SK-N-SH (cell line): ENCODE results near the gene ZIM2. TPM values are rescaled to one million over a fixed set of nuclear protein-coding genes. Genes with fewer than 3 reads are reported as not detected.

Source experiments
- CTCF ChIA-PET: fragments of 300-600, 350-600 bp; formaldehyde crosslinking; extraction: SDS; loops from one replicate; lab custom pipeline; 2021; lab: Yijun Ruan, JAX
- POLR2A ChIA-PET: fragments of 350-600 bp; sonication (Branson Sonifier 250); formaldehyde crosslinking; extraction: SDS; loops from one replicate; lab custom pipeline; 2020; ENCODE audit warnings: antibody characterized with exemption, inconsistent platforms; lab: Yijun Ruan, JAX
- DNase-seq: peaks from one replicate; pipeline ENCODE4 v3.0.0; 2012
- H2AFZ ChIP-seq: fragments of 200-600 bp; sonication (generic); 2 replicates; pipeline ENCODE4 v1.8.1; 2016; ENCODE audit warnings: antibody characterized with exemption, mild to moderate bottlenecking, low read depth
- H3F3A ChIP-seq: fragments of 200-600 bp; sonication (generic); replicated peaks from 2 replicates; pipeline ENCODE3; 2016; ENCODE audit warnings: antibody characterized with exemption, mild to moderate bottlenecking; ENCODE audit not compliant: insufficient read depth
- H3K27ac ChIP-seq, 2 experiments: fragments of 200-500 bp in 1 of 2; fragments of 200-600 bp in 1 of 2; sonication (Bioruptor generic) in 1 of 2; sonication (generic), shearing (Covaris generic) in 1 of 2; 2 replicates each; pipeline versions ENCODE4 v1.5.1 to v1.6.1; 2014 to 2016; ENCODE audit warnings: low read depth in 2 of 2, inconsistent platforms in 1 of 2, low read length in 1 of 2, mild to moderate bottlenecking in 1 of 2, mixed read lengths in 1 of 2
- H3K27me3 ChIP-seq: fragments of 200-600 bp; sonication (generic), shearing (Covaris generic); 2 replicates; pipeline ENCODE4 v1.6.1; 2016; ENCODE audit warnings: mixed run types; ENCODE audit not compliant: insufficient read depth
- H3K36me3 ChIP-seq, 2 experiments: fragments of 200-500 bp in 1 of 2; fragments of 200-600 bp in 1 of 2; sonication (Bioruptor generic) in 1 of 2; sonication (generic) in 1 of 2; replicated peaks in 1 of 2; 2 replicates each; pipeline versions ENCODE3 to v1.5.1; 2014 to 2016; ENCODE audit warnings: low read length in 1 of 2, mild to moderate bottlenecking in 1 of 2; ENCODE audit not compliant: insufficient read depth in 2 of 2, control insufficient read depth in 1 of 2
- H3K4me1 ChIP-seq, 2 experiments: fragments of 200-500 bp in 1 of 2; fragments of 200-600 bp in 1 of 2; sonication (Bioruptor generic) in 1 of 2; sonication (generic), shearing (Covaris generic) in 1 of 2; 2 replicates each; pipeline versions ENCODE4 v1.5.1 to v1.6.1; 2014 to 2016; ENCODE audit warnings: low read depth in 1 of 2, low read length in 1 of 2, mixed run types in 1 of 2; ENCODE audit not compliant: insufficient read depth in 2 of 2, control insufficient read depth in 1 of 2
- H3K4me2 ChIP-seq: fragments of 200-600 bp; sonication (generic), shearing (Covaris generic); 2 replicates; pipeline ENCODE4 v1.6.1; 2017; ENCODE audit warnings: mixed run types
- H3K4me3 ChIP-seq, 2 experiments: fragments of 200-500 bp in 1 of 2; fragments of 200-600 bp in 1 of 2; sonication (Bioruptor generic) in 1 of 2; sonication (generic), shearing (Covaris generic) in 1 of 2; 2 replicates each; pipeline versions ENCODE4 v1.5.1 to v1.8.1; 2014 to 2016; ENCODE audit warnings: low read depth in 2 of 2, inconsistent platforms in 1 of 2, low read length in 1 of 2, mild to moderate bottlenecking in 1 of 2, mixed read lengths in 1 of 2, moderate library complexity in 1 of 2
- H3K79me2 ChIP-seq: fragments of 200-600 bp; sonication (generic); 2 replicates; pipeline ENCODE4 v1.8.1; 2017; ENCODE audit warnings: mild to moderate bottlenecking; ENCODE audit not compliant: insufficient read depth
- H3K9ac ChIP-seq: fragments of 200-600 bp; sonication (generic); 2 replicates; pipeline ENCODE4 v1.6.1; 2017; ENCODE audit warnings: mixed run types
- H3K9me2 ChIP-seq: fragments of 200-600 bp; sonication (generic); 2 replicates; pipeline ENCODE4 v1.6.1; 2017; ENCODE audit warnings: mixed run types
- H3K9me3 ChIP-seq: fragments of 200-600 bp; sonication (generic); 2 replicates; pipeline ENCODE4 v1.6.1; 2017; ENCODE audit warnings: mixed run types, mild to moderate bottlenecking, moderate library complexity
- H4K20me1 ChIP-seq: fragments of 200-600 bp; sonication (generic); 2 replicates; pipeline ENCODE4 v1.6.1; 2017; ENCODE audit warnings: mild to moderate bottlenecking, mixed run types; ENCODE audit not compliant: insufficient read depth
- CHD2 ChIP-seq: fragments of 150-350 bp; IDR thresholded peaks from 2 replicates; pipeline ENCODE4 v1.6.1; 2018; ENCODE audit warnings: low read length; ENCODE audit not compliant: partially characterized antibody
- ELF1 ChIP-seq: IDR thresholded peaks from 2 replicates; pipeline ENCODE4 v1.4.0; 2012
- EP300 ChIP-seq, 2 experiments: IDR thresholded peaks; 2 replicates each; pipeline versions ENCODE4 v1.4.0 to v1.6.1; 2012; ENCODE audit warnings: borderline replicate concordance in 1 of 2, low read depth in 1 of 2, low read length in 1 of 2
- FOXM1 ChIP-seq: IDR thresholded peaks from 2 replicates; pipeline ENCODE4 v1.4.0; 2012; ENCODE audit warnings: low read depth, mild to moderate bottlenecking
- GATA2 ChIP-seq: sonication (generic); formaldehyde crosslinking; IDR thresholded peaks from 2 replicates; pipeline ENCODE4 v1.5.0; 2020; ENCODE audit warnings: mild to moderate bottlenecking, missing genetic modification reagents
- JUND ChIP-seq: IDR thresholded peaks from 2 replicates; pipeline ENCODE4 v1.4.0; 2012
- NRF1 ChIP-seq: IDR thresholded peaks from 2 replicates; pipeline ENCODE4 v1.6.1; 2012; ENCODE audit warnings: low read depth, mild to moderate bottlenecking, low read length
- POLR2AphosphoS5 ChIP-seq: IDR thresholded peaks from 2 replicates; pipeline ENCODE4 v1.6.1; 2012; ENCODE audit warnings: low read depth, low read length
- RAD21 ChIP-seq: IDR thresholded peaks from 2 replicates; pipeline ENCODE4 v1.6.1; 2012; ENCODE audit warnings: mild to moderate bottlenecking, low read length
- RCOR1 ChIP-seq: fragments of 150-350 bp; IDR thresholded peaks from 2 replicates; pipeline ENCODE4 v1.6.1; 2017; ENCODE audit warnings: antibody characterized with exemption, low read length
- RFX5 ChIP-seq: IDR thresholded peaks from 2 replicates; pipeline ENCODE4 v1.6.1; 2012; ENCODE audit warnings: mild to moderate bottlenecking, improper control_type of control experiment, low read length
- RXRA ChIP-seq: IDR thresholded peaks from 2 replicates; pipeline ENCODE4 v1.4.0; 2012; ENCODE audit warnings: low read depth, mild to moderate bottlenecking, borderline replicate concordance
- SMC3 ChIP-seq: IDR thresholded peaks from 2 replicates; pipeline ENCODE4 v1.6.1; 2012; ENCODE audit warnings: low read depth, low read length, improper control_type of control experiment
- TCF12 ChIP-seq: IDR thresholded peaks from 2 replicates; pipeline ENCODE4 v1.4.0; 2012
- WGBS: methylation state at CpG from one replicate; pipeline ENCODE4 v1.1.6; 2017; ENCODE audit warnings: low lambda C conversion rate; 5-methylcytosine and 5-hydroxymethylcytosine counted together
- polyA plus RNA-seq, 3 experiments: library from polyadenylated mRNA; depleted of rRNA; stranded (reverse); fragments of >200 nt; gene quantifications; 2 replicates each; pipeline ENCODE4 v1.2.3, GENCODE V29; 2012
- TF ChIP-seq, protein P1 (sequence below): IDR thresholded peaks from 2 replicates; pipeline ENCODE4 v1.6.1; 2012; ENCODE audit warnings: mild to moderate bottlenecking, low read depth, low read length, moderate library complexity

ZIM2 gene
- polyA plus RNA-seq, 1 of the 3 experiments (the other 2 are of a cell fraction): not detected

DNA sequence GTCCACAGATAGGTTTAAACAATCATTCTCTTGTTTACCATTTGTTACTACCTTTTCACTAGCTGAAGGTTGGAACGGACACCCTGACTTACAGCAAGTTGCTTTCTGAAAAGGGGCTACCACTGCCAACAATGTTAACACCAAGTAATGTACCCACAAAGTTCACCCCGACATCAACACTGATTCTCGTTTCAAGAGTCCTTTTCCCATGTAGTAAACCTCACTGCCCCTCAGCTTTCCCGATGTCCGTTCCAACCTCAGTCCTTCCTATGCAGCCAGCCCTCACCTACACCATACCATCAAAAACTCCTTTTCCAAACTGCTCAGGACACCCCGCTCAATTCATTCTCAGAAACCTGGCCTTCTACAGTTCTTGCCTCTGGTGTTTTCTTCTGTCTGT, 29.0 kb downstream of the ZIM2 start:
- WGBS: 28% methylated on average over 6 of the region's 6 CpGs
- no peak for TF ChIP-seq RXRA
- TF ChIP-seq RCOR1: no peak
- TF ChIP-seq, protein P1, sequence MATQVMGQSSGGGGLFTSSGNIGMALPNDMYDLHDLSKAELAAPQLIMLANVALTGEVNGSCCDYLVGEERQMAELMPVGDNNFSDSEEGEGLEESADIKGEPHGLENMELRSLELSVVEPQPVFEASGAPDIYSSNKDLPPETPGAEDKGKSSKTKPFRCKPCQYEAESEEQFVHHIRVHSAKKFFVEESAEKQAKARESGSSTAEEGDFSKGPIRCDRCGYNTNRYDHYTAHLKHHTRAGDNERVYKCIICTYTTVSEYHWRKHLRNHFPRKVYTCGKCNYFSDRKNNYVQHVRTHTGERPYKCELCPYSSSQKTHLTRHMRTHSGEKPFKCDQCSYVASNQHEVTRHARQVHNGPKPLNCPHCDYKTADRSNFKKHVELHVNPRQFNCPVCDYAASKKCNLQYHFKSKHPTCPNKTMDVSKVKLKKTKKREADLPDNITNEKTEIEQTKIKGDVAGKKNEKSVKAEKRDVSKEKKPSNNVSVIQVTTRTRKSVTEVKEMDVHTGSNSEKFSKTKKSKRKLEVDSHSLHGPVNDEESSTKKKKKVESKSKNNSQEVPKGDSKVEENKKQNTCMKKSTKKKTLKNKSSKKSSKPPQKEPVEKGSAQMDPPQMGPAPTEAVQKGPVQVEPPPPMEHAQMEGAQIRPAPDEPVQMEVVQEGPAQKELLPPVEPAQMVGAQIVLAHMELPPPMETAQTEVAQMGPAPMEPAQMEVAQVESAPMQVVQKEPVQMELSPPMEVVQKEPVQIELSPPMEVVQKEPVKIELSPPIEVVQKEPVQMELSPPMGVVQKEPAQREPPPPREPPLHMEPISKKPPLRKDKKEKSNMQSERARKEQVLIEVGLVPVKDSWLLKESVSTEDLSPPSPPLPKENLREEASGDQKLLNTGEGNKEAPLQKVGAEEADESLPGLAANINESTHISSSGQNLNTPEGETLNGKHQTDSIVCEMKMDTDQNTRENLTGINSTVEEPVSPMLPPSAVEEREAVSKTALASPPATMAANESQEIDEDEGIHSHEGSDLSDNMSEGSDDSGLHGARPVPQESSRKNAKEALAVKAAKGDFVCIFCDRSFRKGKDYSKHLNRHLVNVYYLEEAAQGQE: no peak
- TF ChIP-seq SMC3: no peak
- TF ChIP-seq ELF1: no peak
- TF ChIP-seq CHD2: no peak
- no peak for DNase-seq
- H3K4me1 ChIP-seq: no peaks in the 10 kb centered on the region
- H3K79me2 ChIP-seq: no peaks in the 10 kb centered on the region
- H3K27me3 ChIP-seq: no peaks in the 10 kb centered on the region
- ChIA-PET POLR2A (no interaction called here), CTCF (interaction anchor here (1.0 to 1.8 kb wide), 2 partner anchors 9 to 26 kb away, joined by 3 to 7 read pairs; no protein-coding TSS in a partner anchor)
- no peaks in the 10 kb centered on the region for H3K9me2 ChIP-seq
- no peak overlapping the region for H3K4me2 ChIP-seq
- no peak overlapping the region for H3K9ac ChIP-seq
- peaks cover 10% of the 10 kb centered on the region; the same call in 1 of the 2 replicates for H3K9me3 ChIP-seq
- H3K36me3 ChIP-seq: no peaks in the 10 kb centered on the region
- no peak overlapping the region for H2AFZ ChIP-seq
- H3K4me3 ChIP-seq: no peak overlapping the region
- H3K27ac ChIP-seq: no peak overlapping the region
- H3F3A ChIP-seq: no peaks in the 10 kb centered on the region
- no peaks in the 10 kb centered on the region for H4K20me1 ChIP-seq

- no peaks in the 10 kb centered on the region for H3K79me2 ChIP-seq
- DNase-seq: no peak
- H3K9me3 ChIP-seq: peaks cover 10% of the 10 kb centered on the region; the same call in 1 of the 2 replicates
- H3K9ac ChIP-seq: no peak overlapping the region
- H3K36me3 ChIP-seq: no peaks in the 10 kb centered on the region
- no peak overlapping the region for H3K4me2 ChIP-seq
- H3K9me2 ChIP-seq: no peaks in the 10 kb centered on the region
- POLR2A ChIA-PET: no interaction called here
- no peak for TF ChIP-seq NRF1
- no peak for TF ChIP-seq GATA2 (CRISPR knock-in tag)
- no peak for TF ChIP-seq CHD2
- TF ChIP-seq ELF1: no peak
- TF ChIP-seq FOXM1: no peak
- TF ChIP-seq JUND: no peak
- TF ChIP-seq RFX5: no peak
- TF ChIP-seq RAD21: no peak
- no peak for TF ChIP-seq TCF12
- no peak for TF ChIP-seq RXRA
- TF ChIP-seq EP300 (IDR thresholded peaks at IDR 0.05; ENCODE audit: borderline replicate concordance in 1 of 2, low read depth in 1 of 2, low read length in 1 of 2): no peak
- no peak for TF ChIP-seq POLR2AphosphoS5
- TF ChIP-seq, protein P1: no peak
- TF ChIP-seq, all 33 proteins: peak for 0
- no peak overlapping the region for H3K4me3 ChIP-seq
- H3K4me1 ChIP-seq: no peaks in the 10 kb centered on the region
- CTCF ChIA-PET: no interaction called here
- H4K20me1 ChIP-seq: no peaks in the 10 kb centered on the region
- WGBS: 17% methylated on average over 1 of the region's 1 CpG
- no peaks in the 10 kb centered on the region for H3F3A ChIP-seq
- H3K27me3 ChIP-seq: no peaks in the 10 kb centered on the region
- H2AFZ ChIP-seq: no peak overlapping the region
- H3K27ac ChIP-seq: no peak overlapping the region
Observed at GRCh38 chr19:56810260-56810659, 30.3 kb downstream of the ZIM2 start.
